RWPE1 (cell line): ENCODE measurements around the gene GPX1.
"Not testable (repeated sequence)": the region's sequence is repeated elsewhere in the genome, so short reads cannot be mapped to it uniquely, and the experiment has no call there.

Experiments used
- CTCF ChIA-PET: fragments of 350-600 bp; sonication (Branson Sonifier 250); formaldehyde crosslinking; extraction: SDS; loops from one replicate; lab custom pipeline; 2021; lab: Yijun Ruan, JAX
- POLR2A ChIA-PET: fragments of 400-600 bp; formaldehyde crosslinking; extraction: SDS; loops from one replicate; lab custom pipeline; 2020; ENCODE audit warnings: antibody characterized with exemption; ENCODE audit not compliant: low non-redundant PET; lab: Yijun Ruan, JAX
- DNase-seq: peaks from one replicate; pipeline ENCODE4 v3.0.0; 2012; ENCODE audit warnings: low spot score
- H3K27ac ChIP-seq: fragments of 450-650 bp; 2 replicates; pipeline ENCODE4 v1.5.1; 2017
- CTCF ChIP-seq: fragments of 450-650 bp; conservative IDR thresholded peaks from 2 replicates; pipeline ENCODE4 v1.5.1; 2017; ENCODE audit warnings: low read depth, mild to moderate bottlenecking

Gene GPX1

GRCh38 chr3:49349348-49350114 lies 8.6 kb downstream of the GPX1 start:
- no peak for TF ChIP-seq CTCF
- POLR2A ChIA-PET, result no interaction called here
- peak overlapping the region; percentile 90 for H3K27ac ChIP-seq
- CTCF ChIA-PET, result interaction anchor here (0.6 kb wide), 1 partner anchor 312 kb away, joined by 4 read pairs; no protein-coding TSS in a partner anchor
- no peak for DNase-seq

- POLR2A ChIA-PET, CTCF ChIA-PET, DNase-seq: not testable (repeated sequence)
- H3K27ac ChIP-seq, result peak overlapping the region; percentile 90
Observed at GRCh38 chr3:49348361-49348760, 9.8 kb downstream of the GPX1 start.

GRCh38 chr3:49346797-49347251 lies 11.3 kb downstream of the GPX1 start:
- POLR2A ChIA-PET, result no interaction called here
- no peak for TF ChIP-seq CTCF
- peak overlapping the region; percentile 90 for H3K27ac ChIP-seq
- peak; percentile 39 for DNase-seq
- CTCF ChIA-PET, result no interaction called here

- no peak for TF ChIP-seq CTCF
- POLR2A ChIA-PET, result no interaction called here
- H3K27ac ChIP-seq, result peak overlapping the region; percentile 14; the same call in 1 of the 2 replicates
- no peak for DNase-seq
- CTCF ChIA-PET, result no interaction called here
Observed at GRCh38 chr3:49343163-49343562, 15.0 kb downstream of the GPX1 start.

GRCh38 chr3:49341996-49342395 lies 16.2 kb downstream of the GPX1 start:
- ChIA-PET POLR2A (no interaction called here), CTCF (no interaction called here)
- DNase-seq, result no peak
- peak overlapping the region; percentile 98; the same call in 1 of the 2 replicates for H3K27ac ChIP-seq
- no peak for TF ChIP-seq CTCF

- DNase-seq, result peak; percentile 69
- H3K27ac ChIP-seq, result peak within 1 kb of the TSS; percentile 98
- TF ChIP-seq CTCF, result peak; percentile 55
- ChIA-PET CTCF (interaction anchor here (0.7 to 0.8 kb wide), 3 partner anchors 18 to 109 kb away, joined by 3 to 4 read pairs (median 4); no protein-coding TSS in a partner anchor), POLR2A (interaction anchor here (0.6 to 1.0 kb wide), 2 partner anchors 18 to 303 kb away, joined by 4 to 5 read pairs; partner anchors contain the start of gene GPX1)
Observed at GRCh38 chr3:49339941-49340800, 18.0 kb downstream of the GPX1 start, which contains the start of gene USP4. Gene USP4 (minus strand): TSS chr3:49340053. CDS start chr3:49340024, 29 bp downstream.
